ENCODE results near the gene FAM107B.

- TF ChIP-seq EP300 (IDR thresholded peaks at IDR 0.05) = no peak
- no peak for TF ChIP-seq CTCF (IDR thresholded peaks at IDR 0.05)
- TF ChIP-seq POLR2A (IDR thresholded peaks at IDR 0.05) = no peak
These were observed 104.0 kb downstream of the FAM107B start for GRCh38 chr10:14670551-14671240.

All from gastroesophageal sphincter (tissue), 3 donors.